Testis (tissue), 3 donors: ENCODE data around the gene NR1H3. TPM values are rescaled to one million over a fixed set of nuclear protein-coding genes. Genes with fewer than 3 reads are reported as not detected.

ENCODE experiments used
- DNase-seq: peaks from one replicate; pipeline ENCODE4 v3.0.0-alpha.2; 2019
- H3K27ac ChIP-seq, 2 donors: fragments of 200-600 bp; sonication (generic); one replicate each; pipeline ENCODE4 v1.5.1; 2019
- H3K27me3 ChIP-seq: fragments of 200-600 bp; sonication (generic); one replicate; pipeline ENCODE4 v1.5.1; 2019
- H3K36me3 ChIP-seq: fragments of 200-600 bp; sonication (generic); one replicate; pipeline ENCODE4 v1.5.1; 2017; ENCODE audit warnings: low read depth; ENCODE audit errors: missing control alignments
- H3K4me1 ChIP-seq: fragments of 200-600 bp; sonication (generic); one replicate; pipeline ENCODE4 v1.5.1; 2019
- H3K4me3 ChIP-seq, 2 donors: fragments of 200-600 bp; sonication (generic); one replicate each; pipeline ENCODE4 v1.5.1; 2017 to 2019
- H3K9me3 ChIP-seq: fragments of 200-600 bp; sonication (generic); one replicate; pipeline ENCODE4 v1.5.1; 2017
- CTCF ChIP-seq, 3 experiments: fragments of 450-650 bp in 2 of 3; fragments of 200-600 bp in 1 of 3; sonication (generic) in 1 of 3; IDR thresholded peaks; one replicate each; pipeline ENCODE4 v1.5.1; 2016 to 2019; ENCODE audit warnings: antibody characterized with exemption in 3 of 3, mild to moderate bottlenecking in 2 of 3, moderate library complexity in 1 of 3
- POLR2A ChIP-seq: fragments of 450-650 bp; IDR thresholded peaks from one replicate; pipeline ENCODE4 v1.6.1; 2017; ENCODE audit warnings: antibody characterized with exemption, mild to moderate bottlenecking, moderate library complexity
- WGBS, 2 donors: methylation state at CpG; one replicate each; pipeline ENCODE4 v1.1.5; 2018; 5-methylcytosine and 5-hydroxymethylcytosine counted together
- intact Hi-C: fragments of 100-400 bp; cut with DNase I; formaldehyde crosslinking; loops from one replicate; pipeline ENCODE4 v1.15.1; 2023; ENCODE audit warnings: low total_unique reads
- polyA plus RNA-seq: library from polyadenylated mRNA; stranded (reverse); fragments of 350-450 nt; fragmentation: Illumina TruSeq; extraction: RNeasy Lipid Tissue Mini Kit (QIAGEN cat#74804); gene quantifications from one replicate; pipeline ENCODE4 v1.2.3, GENCODE V29; 2014; ENCODE audit warnings: low read depth, low replicate concordance; ENCODE audit not compliant: insufficient read depth
- total RNA-seq, 2 donors: library from RNA; depleted of rRNA; stranded (reverse); fragments of >200 nt; gene quantifications; one replicate each; pipeline ENCODE4 v1.2.3, GENCODE V29; 2016

NR1H3 gene
- total and polyA plus RNA-seq, 3 donors from 2014 or later, result 29.4 to 83.4 (median 38.2) TPM

- Histone ChIP-seq H3K36me3 (no peaks in the 10 kb centered on the region), H3K4me1 (peaks cover 36% of the 10 kb centered on the region), H3K9me3 (no peaks in the 10 kb centered on the region), H3K27me3 (no peaks in the 10 kb centered on the region), H3K27ac (peak overlapping the region in 1 of 2 donors; percentile 43), H3K4me3 (no peak overlapping the region)
- DNase-seq, result no peak
- WGBS, 2 donors, result 86 to 93% methylated on average over 2 of the region's 2 CpGs
- TF ChIP-seq POLR2A, result no peak
- no peak for TF ChIP-seq CTCF (IDR thresholded peaks at IDR 0.05)
- intact Hi-C loops, result no loop called here
Measured at GRCh38 chr11:47253660-47254059, 4.1 kb upstream of the NR1H3 start.

- DNase-seq, result peak; percentile 31
- H3K4me1 ChIP-seq, result peaks cover 40% of the 10 kb centered on the region
- intact Hi-C loops, result no loop called here
- no peak overlapping the region for H3K4me3 ChIP-seq
- H3K27ac ChIP-seq, result peak overlapping the region; percentile 18 to 43
- no peak for TF ChIP-seq POLR2A
- TF ChIP-seq CTCF (IDR thresholded peaks at IDR 0.05), result no peak
- H3K36me3 ChIP-seq, result no peaks in the 10 kb centered on the region
- H3K9me3 ChIP-seq, result no peaks in the 10 kb centered on the region
- WGBS, 2 donors, result 38 to 47% methylated on average over 3 of the region's 3 CpGs
- H3K27me3 ChIP-seq, result no peaks in the 10 kb centered on the region
Measured at GRCh38 chr11:47254386-47254785, 3.4 kb upstream of the NR1H3 start.

- Histone ChIP-seq H3K36me3 (no peaks in the 10 kb centered on the region), H3K27me3 (no peaks in the 10 kb centered on the region), H3K4me1 (peaks cover 45% of the 10 kb centered on the region), H3K9me3 (no peaks in the 10 kb centered on the region), H3K27ac (no peak overlapping the region), H3K4me3 (no peak overlapping the region)
- 89 to 93% methylated on average over 6 of the region's 6 CpGs for WGBS, 2 donors
- TF ChIP-seq POLR2A, result no peak
- intact Hi-C loops, result no loop called here
- no peak for DNase-seq
Measured at GRCh38 chr11:47256374-47256773, 1.4 kb upstream of the NR1H3 start.

GRCh38 chr11:47257177-47257516 is 649 bp upstream of the NR1H3 start:
- Histone ChIP-seq H3K9me3 (no peaks in the 10 kb centered on the region), H3K27ac (peak overlapping the region in 1 of 2 donors; percentile 70), H3K27me3 (no peaks in the 10 kb centered on the region), H3K36me3 (no peaks in the 10 kb centered on the region), H3K4me3 (no peak overlapping the region), H3K4me1 (peaks cover 45% of the 10 kb centered on the region)
- DNase-seq, result no peak
- intact Hi-C loops, result no loop called here
- TF ChIP-seq CTCF (IDR thresholded peaks at IDR 0.05) (no peak), POLR2A (no peak)
- WGBS, 2 donors, result 61 to 66% methylated on average over 2 of the region's 2 CpGs

- Histone ChIP-seq H3K36me3 (no peaks in the 10 kb centered on the region), H3K4me3 (no peak overlapping the region), H3K27ac (peak overlapping the region; percentile 27 to 70), H3K4me1 (peaks cover 45% of the 10 kb centered on the region), H3K27me3 (no peaks in the 10 kb centered on the region), H3K9me3 (no peaks in the 10 kb centered on the region)
- intact Hi-C loops, result no loop called here
- no peak for DNase-seq
- 64 to 66% methylated on average over 11 of the region's 11 CpGs for WGBS, 2 donors
- no peak for TF ChIP-seq POLR2A
- TF ChIP-seq CTCF (IDR thresholded peaks at IDR 0.05), result no peak
Measured at GRCh38 chr11:47258317-47258902, 614 bp downstream of the NR1H3 start.
